SK-N-SH treated with all-trans-retinoic acid at 6 μM for 48 hours (cell line): Measurements from ENCODE around the gene FLRT2.

Source experiments
- ATAC-seq: fragments of 200-7000 bp; cut with Tn5 transposase; 3 replicates; pipeline ENCODE4 v1.9.1; 2020; ENCODE audit warnings: mild to moderate bottlenecking, moderate library complexity
- BACH2 ChIP-seq: fragments of 250-450 bp; sonication (Bioruptor Pico); IDR thresholded peaks from 2 replicates; pipeline ENCODE4 v1.9.0; 2021; ENCODE audit warnings: mild to moderate bottlenecking, borderline replicate concordance
- CSDC2 ChIP-seq: fragments of 250-450 bp; sonication (Bioruptor Pico); IDR thresholded peaks from 2 replicates; pipeline ENCODE4 v1.5.0; 2020; ENCODE audit warnings: mild to moderate bottlenecking, moderate library complexity
- ESRRG ChIP-seq: fragments of 250-450 bp; sonication (Bioruptor Pico); IDR thresholded peaks from 2 replicates; pipeline ENCODE4 v1.6.1; 2021; ENCODE audit warnings: mild to moderate bottlenecking
- OSR1 ChIP-seq: fragments of 250-450 bp; sonication (Bioruptor Pico); IDR thresholded peaks from 2 replicates; pipeline ENCODE4 v1.8.0; 2022; ENCODE audit warnings: moderate library complexity, mild to moderate bottlenecking, inconsistent platforms
- PPARA ChIP-seq: fragments of 250-450 bp; sonication (Bioruptor Pico); IDR thresholded peaks from 2 replicates; pipeline ENCODE4 v1.5.0; 2020; ENCODE audit warnings: mild to moderate bottlenecking, borderline replicate concordance
- RARB ChIP-seq: fragments of 250-450 bp; sonication (Bioruptor Pico); IDR thresholded peaks from 2 replicates; pipeline ENCODE4 v1.8.0; 2021; ENCODE audit warnings: mild to moderate bottlenecking, moderate library complexity
- SNAI2 ChIP-seq: fragments of 250-450 bp; sonication (Bioruptor Pico); IDR thresholded peaks from 2 replicates; pipeline ENCODE4 v1.5.0; 2020; ENCODE audit warnings: mild to moderate bottlenecking, moderate library complexity
- TCF4 ChIP-seq: fragments of 250-450 bp; sonication (Bioruptor Pico); IDR thresholded peaks from 2 replicates; pipeline ENCODE4 v1.8.0; 2021; ENCODE audit warnings: mild to moderate bottlenecking, moderate library complexity, borderline replicate concordance
- TOX ChIP-seq: fragments of 250-450 bp; sonication (Bioruptor Pico); IDR thresholded peaks from 2 replicates; pipeline ENCODE4 v1.8.0; 2021; ENCODE audit warnings: mild to moderate bottlenecking, moderate library complexity, borderline replicate concordance
- ZC3H10 ChIP-seq: fragments of 250-450 bp; sonication (Bioruptor Pico); IDR thresholded peaks from 2 replicates; pipeline ENCODE4 v1.5.1; 2021; ENCODE audit warnings: mild to moderate bottlenecking, moderate library complexity
- ZFP3 ChIP-seq: fragments of 250-450 bp; sonication (Bioruptor Pico); IDR thresholded peaks from 2 replicates; pipeline ENCODE4 v1.5.0; 2020; ENCODE audit warnings: mild to moderate bottlenecking, moderate library complexity
- ZNF70 ChIP-seq: fragments of 450-650 bp; formaldehyde crosslinking; IDR thresholded peaks from 2 replicates; pipeline ENCODE4 v1.5.0; 2020; ENCODE audit warnings: mild to moderate bottlenecking, moderate library complexity
- ZNF8 ChIP-seq: fragments of 450-650 bp; formaldehyde crosslinking; IDR thresholded peaks from 2 replicates; pipeline ENCODE4 v1.5.0; 2020; ENCODE audit warnings: mild to moderate bottlenecking, moderate library complexity
- TF ChIP-seq, protein P1 (sequence below): fragments of 250-450 bp; sonication (Bioruptor Pico); IDR thresholded peaks from 2 replicates; pipeline ENCODE4 v1.5.0; 2020; ENCODE audit warnings: mild to moderate bottlenecking, moderate library complexity
- TF ChIP-seq, protein P2 (sequence below): fragments of 250-450 bp; sonication (Bioruptor Pico); IDR thresholded peaks from 2 replicates; pipeline ENCODE4 v1.8.0; 2021; ENCODE audit warnings: low read depth, mild to moderate bottlenecking, moderate library complexity, borderline replicate concordance
- TF ChIP-seq, protein P3 (sequence below): fragments of 250-450 bp; sonication (Bioruptor Pico); IDR thresholded peaks from 2 replicates; pipeline ENCODE4 v1.5.1; 2021; ENCODE audit warnings: mild to moderate bottlenecking, moderate library complexity
- TF ChIP-seq, protein P4 (sequence below): fragments of 250-450 bp; sonication (Bioruptor Pico); IDR thresholded peaks from 2 replicates; pipeline ENCODE4 v1.8.0; 2020; ENCODE audit warnings: mild to moderate bottlenecking, moderate library complexity, borderline replicate concordance

Gene FLRT2

DNA sequence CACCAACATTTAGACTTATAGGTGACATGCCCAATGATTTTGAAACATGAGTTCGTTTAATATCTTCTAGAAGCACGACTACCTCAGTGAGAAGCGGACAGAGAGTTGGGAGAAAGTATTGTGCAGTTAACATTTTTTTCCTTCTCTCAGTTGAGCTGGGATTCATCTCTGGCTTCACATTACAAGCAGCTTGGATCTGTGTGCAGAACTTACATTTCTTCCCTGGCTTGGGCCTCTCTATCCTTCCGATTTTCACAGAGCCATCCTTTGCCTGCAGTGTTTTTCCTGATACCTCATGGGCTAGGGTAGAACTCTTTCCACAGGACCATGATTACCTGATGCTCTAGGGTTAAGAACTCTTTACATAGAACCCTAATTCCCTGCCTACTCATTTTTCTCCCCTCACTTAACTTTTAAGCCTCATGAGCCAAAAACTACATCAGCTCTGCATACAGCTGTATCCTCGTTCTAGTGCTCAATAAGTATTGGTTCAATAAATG lies 86.5 kb downstream of the FLRT2 start:
- TF ChIP-seq, protein P1, sequence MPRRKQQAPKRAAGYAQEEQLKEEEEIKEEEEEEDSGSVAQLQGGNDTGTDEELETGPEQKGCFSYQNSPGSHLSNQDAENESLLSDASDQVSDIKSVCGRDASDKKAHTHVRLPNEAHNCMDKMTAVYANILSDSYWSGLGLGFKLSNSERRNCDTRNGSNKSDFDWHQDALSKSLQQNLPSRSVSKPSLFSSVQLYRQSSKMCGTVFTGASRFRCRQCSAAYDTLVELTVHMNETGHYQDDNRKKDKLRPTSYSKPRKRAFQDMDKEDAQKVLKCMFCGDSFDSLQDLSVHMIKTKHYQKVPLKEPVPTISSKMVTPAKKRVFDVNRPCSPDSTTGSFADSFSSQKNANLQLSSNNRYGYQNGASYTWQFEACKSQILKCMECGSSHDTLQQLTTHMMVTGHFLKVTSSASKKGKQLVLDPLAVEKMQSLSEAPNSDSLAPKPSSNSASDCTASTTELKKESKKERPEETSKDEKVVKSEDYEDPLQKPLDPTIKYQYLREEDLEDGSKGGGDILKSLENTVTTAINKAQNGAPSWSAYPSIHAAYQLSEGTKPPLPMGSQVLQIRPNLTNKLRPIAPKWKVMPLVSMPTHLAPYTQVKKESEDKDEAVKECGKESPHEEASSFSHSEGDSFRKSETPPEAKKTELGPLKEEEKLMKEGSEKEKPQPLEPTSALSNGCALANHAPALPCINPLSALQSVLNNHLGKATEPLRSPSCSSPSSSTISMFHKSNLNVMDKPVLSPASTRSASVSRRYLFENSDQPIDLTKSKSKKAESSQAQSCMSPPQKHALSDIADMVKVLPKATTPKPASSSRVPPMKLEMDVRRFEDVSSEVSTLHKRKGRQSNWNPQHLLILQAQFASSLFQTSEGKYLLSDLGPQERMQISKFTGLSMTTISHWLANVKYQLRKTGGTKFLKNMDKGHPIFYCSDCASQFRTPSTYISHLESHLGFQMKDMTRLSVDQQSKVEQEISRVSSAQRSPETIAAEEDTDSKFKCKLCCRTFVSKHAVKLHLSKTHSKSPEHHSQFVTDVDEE (CRISPR knock-in tag), result no peak
- no peak for ATAC-seq

DNA sequence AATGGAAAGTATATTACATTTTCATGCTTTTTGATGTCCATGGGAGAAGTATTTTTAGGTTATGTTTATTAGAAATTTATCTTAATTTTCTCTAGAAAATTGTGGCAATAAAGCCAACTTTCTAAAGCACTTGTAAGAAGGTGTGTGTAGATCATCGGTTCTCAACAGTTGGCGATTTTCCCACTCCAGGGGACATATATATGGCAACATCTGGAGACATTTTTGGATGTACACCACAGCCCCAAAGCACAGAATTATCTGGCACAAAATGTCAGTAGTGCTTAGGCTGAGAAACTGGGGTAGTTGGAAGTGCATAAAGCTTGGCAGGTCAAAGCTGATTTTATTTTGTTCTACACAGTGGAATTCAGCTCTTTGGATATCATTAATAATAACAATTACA lies 86.9 kb downstream of the FLRT2 start:
- TF ChIP-seq TCF4 (CRISPR knock-in tag) (no peak), ESRRG (no peak), ZNF8 (CRISPR knock-in tag) (no peak), ZNF70 (CRISPR knock-in tag) (no peak)
- ATAC-seq, result no peak

DNA sequence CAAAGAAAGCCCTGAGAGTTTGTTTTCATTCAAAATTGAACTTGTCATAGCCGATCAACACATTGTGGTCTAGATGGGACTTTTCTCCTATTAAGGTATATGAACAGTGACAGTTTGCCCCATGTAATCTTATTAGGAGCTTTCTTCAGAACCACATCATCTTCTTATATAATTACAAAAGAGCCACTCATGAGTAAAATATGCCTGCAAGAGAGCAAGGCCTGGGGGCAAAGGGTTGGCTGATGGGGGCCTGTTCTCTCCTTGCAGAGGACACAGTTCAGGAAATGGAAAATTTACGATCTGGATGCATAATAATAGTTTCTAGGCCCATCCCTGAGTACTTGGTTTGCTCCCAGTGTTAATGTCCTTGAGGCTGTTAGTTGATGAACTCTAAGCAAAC lies 87.8 kb downstream of the FLRT2 start:
- TF ChIP-seq RARB (peak; percentile 66; the same call in 1 of the 2 replicates), ZNF70 (CRISPR knock-in tag) (no peak), SNAI2 (CRISPR knock-in tag) (no peak), TOX (CRISPR knock-in tag) (peak; percentile 48; the same call in 1 of the 2 replicates), PPARA (CRISPR knock-in tag) (no peak), BACH2 (CRISPR knock-in tag) (no peak), OSR1 (CRISPR knock-in tag) (no peak), ZC3H10 (CRISPR knock-in tag) (peak; percentile 93; the same call in 1 of the 2 replicates)
- TF ChIP-seq, protein P2, sequence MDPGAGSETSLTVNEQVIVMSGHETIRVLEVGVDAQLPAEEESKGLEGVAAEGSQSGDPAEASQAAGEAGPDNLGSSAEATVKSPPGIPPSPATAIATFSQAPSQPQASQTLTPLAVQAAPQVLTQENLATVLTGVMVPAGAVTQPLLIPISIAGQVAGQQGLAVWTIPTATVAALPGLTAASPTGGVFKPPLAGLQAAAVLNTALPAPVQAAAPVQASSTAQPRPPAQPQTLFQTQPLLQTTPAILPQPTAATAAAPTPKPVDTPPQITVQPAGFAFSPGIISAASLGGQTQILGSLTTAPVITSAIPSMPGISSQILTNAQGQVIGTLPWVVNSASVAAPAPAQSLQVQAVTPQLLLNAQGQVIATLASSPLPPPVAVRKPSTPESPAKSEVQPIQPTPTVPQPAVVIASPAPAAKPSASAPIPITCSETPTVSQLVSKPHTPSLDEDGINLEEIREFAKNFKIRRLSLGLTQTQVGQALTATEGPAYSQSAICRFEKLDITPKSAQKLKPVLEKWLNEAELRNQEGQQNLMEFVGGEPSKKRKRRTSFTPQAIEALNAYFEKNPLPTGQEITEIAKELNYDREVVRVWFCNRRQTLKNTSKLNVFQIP (CRISPR knock-in tag), result peak; percentile 34; the same call in 1 of the 2 replicates
- TF ChIP-seq, protein P3, sequence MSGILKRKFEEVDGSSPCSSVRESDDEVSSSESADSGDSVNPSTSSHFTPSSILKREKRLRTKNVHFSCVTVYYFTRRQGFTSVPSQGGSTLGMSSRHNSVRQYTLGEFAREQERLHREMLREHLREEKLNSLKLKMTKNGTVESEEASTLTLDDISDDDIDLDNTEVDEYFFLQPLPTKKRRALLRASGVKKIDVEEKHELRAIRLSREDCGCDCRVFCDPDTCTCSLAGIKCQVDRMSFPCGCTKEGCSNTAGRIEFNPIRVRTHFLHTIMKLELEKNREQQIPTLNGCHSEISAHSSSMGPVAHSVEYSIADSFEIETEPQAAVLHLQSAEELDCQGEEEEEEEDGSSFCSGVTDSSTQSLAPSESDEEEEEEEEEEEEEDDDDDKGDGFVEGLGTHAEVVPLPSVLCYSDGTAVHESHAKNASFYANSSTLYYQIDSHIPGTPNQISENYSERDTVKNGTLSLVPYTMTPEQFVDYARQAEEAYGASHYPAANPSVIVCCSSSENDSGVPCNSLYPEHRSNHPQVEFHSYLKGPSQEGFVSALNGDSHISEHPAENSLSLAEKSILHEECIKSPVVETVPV (CRISPR knock-in tag), result no peak
- ATAC-seq, result peak; percentile 93

DNA sequence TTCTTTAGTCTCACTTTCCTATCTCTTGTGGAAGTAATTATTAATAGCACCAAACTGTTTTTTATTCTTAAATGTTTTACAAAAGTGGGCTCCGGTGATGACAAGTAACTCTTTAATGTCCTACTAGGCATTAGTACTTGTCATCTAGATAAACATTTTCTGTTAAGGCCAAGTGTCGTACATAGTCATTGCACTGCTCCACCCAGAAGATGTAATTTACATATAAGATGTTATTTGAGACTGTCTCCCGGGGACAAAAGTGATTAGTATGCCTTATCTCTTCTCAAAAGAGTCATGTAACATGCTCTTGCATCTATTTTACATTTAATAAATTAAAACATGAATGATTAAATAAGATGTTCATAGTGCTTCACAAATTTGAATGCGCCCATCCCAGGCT lies 88.4 kb downstream of the FLRT2 start:
- TF ChIP-seq RARB (no peak), SNAI2 (CRISPR knock-in tag) (no peak), ZC3H10 (CRISPR knock-in tag) (no peak)
- TF ChIP-seq, protein P1 (CRISPR knock-in tag), result no peak
- no peak for ATAC-seq

DNA sequence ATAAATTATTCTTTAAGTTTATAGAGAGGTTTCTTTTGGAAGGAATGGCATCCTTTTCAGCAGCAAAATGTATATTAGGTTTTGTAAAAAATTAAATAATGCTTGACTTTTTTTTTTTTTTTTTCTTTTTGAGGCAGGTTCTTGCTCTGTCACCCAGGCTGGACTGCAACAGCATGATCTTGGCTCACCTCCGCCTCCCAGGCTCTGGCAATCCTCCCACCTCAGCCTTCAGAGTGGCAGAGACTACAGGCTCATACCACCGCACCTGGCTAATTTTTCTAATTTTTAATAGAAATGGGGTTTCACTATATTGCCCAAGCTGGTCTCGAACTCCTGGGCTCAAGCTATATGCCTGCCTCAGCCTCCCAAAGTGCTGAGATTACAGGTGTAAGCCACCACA lies 89.0 kb downstream of the FLRT2 start:
- TF ChIP-seq TCF4 (CRISPR knock-in tag) (no peak), ZNF8 (CRISPR knock-in tag) (no peak), CSDC2 (CRISPR knock-in tag) (no peak), ZFP3 (CRISPR knock-in tag) (no peak), SNAI2 (CRISPR knock-in tag) (no peak), ZNF70 (CRISPR knock-in tag) (no peak), ZC3H10 (CRISPR knock-in tag) (no peak), OSR1 (CRISPR knock-in tag) (no peak), TOX (CRISPR knock-in tag) (no peak), BACH2 (CRISPR knock-in tag) (no peak), RARB (no peak), ESRRG (no peak)
- TF ChIP-seq, protein P3 (CRISPR knock-in tag), result no peak
- TF ChIP-seq, protein P4, sequence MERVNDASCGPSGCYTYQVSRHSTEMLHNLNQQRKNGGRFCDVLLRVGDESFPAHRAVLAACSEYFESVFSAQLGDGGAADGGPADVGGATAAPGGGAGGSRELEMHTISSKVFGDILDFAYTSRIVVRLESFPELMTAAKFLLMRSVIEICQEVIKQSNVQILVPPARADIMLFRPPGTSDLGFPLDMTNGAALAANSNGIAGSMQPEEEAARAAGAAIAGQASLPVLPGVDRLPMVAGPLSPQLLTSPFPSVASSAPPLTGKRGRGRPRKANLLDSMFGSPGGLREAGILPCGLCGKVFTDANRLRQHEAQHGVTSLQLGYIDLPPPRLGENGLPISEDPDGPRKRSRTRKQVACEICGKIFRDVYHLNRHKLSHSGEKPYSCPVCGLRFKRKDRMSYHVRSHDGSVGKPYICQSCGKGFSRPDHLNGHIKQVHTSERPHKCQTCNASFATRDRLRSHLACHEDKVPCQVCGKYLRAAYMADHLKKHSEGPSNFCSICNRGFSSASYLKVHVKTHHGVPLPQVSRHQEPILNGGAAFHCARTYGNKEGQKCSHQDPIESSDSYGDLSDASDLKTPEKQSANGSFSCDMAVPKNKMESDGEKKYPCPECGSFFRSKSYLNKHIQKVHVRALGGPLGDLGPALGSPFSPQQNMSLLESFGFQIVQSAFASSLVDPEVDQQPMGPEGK (CRISPR knock-in tag), result no peak
- ATAC-seq, result no peak
